ENCODE results near the gene PAM. TPM values are rescaled to one million over a fixed set of nuclear protein-coding genes. Genes with fewer than 3 reads are reported as not detected.

Gene PAM
- total RNA-seq, 2 experiments from 2014 or later = 92.8 to 103 TPM

- CTCF ChIA-PET = no interaction called here
- POLR2A ChIA-PET = no interaction called here
These were observed 80.6 kb downstream of the PAM start for GRCh38 chr5:102835717-102836116.

- ChIA-PET POLR2A (no interaction called here), CTCF (no interaction called here)
These were observed 85.9 kb downstream of the PAM start for GRCh38 chr5:102841021-102841420.

- ChIA-PET CTCF (no interaction called here), POLR2A (no interaction called here)
These were observed 88.9 kb downstream of the PAM start for GRCh38 chr5:102843997-102844396.

- ChIA-PET CTCF (no interaction called here), POLR2A (no interaction called here)
These were observed 89.9 kb downstream of the PAM start for GRCh38 chr5:102845041-102845440.

- CTCF ChIA-PET = interaction anchor here (0.7 kb wide), 1 partner anchor 15 kb away, joined by 3 read pairs; no protein-coding TSS in a partner anchor
- POLR2A ChIA-PET = no interaction called here
These were observed 95.4 kb downstream of the PAM start for GRCh38 chr5:102850503-102850902.

- POLR2A ChIA-PET = no interaction called here
These were observed 98.6 kb downstream of the PAM start for GRCh38 chr5:102853680-102854079.

GRCh38 chr5:102855681-102856388 lies 100.7 kb downstream of the PAM start:
- CTCF ChIA-PET = no interaction called here
- POLR2A ChIA-PET = interaction anchor here (1.5 kb wide), 1 partner anchor 10 kb away, joined by 3 read pairs; no protein-coding TSS in a partner anchor

More at GRCh38 chr5:102853680-102854079, 98.6 kb downstream of the PAM start:
- CTCF ChIA-PET = interaction anchor here (0.8 to 1.3 kb wide), 3 partner anchors 12 to 91 kb away, joined by 3 to 4 read pairs (median 3); no protein-coding TSS in a partner anchor

- POLR2A ChIA-PET = interaction anchor here (1.5 kb wide), 1 partner anchor 10 kb away, joined by 3 read pairs; no protein-coding TSS in a partner anchor
These were observed 101.3 kb downstream of the PAM start for GRCh38 chr5:102856389-102856777.

GRCh38 chr5:102857076-102857818 lies 102.1 kb downstream of the PAM start:
- ChIA-PET POLR2A (interaction anchor here (1.5 kb wide), 1 partner anchor 9 kb away, joined by 3 read pairs; no protein-coding TSS in a partner anchor), CTCF (interaction anchor here (0.9 kb wide), 1 partner anchor 77 kb away, joined by 3 read pairs; no protein-coding TSS in a partner anchor)

More at GRCh38 chr5:102856389-102856777, 101.3 kb downstream of the PAM start:
- CTCF ChIA-PET = no interaction called here

GRCh38 chr5:102858221-102858620 lies 103.1 kb downstream of the PAM start:
- ChIA-PET POLR2A (no interaction called here), CTCF (interaction anchor here (0.9 kb wide), 1 partner anchor 78 kb away, joined by 3 read pairs; no protein-coding TSS in a partner anchor)

- POLR2A ChIA-PET = no interaction called here
- CTCF ChIA-PET = no interaction called here
These were observed 103.7 kb downstream of the PAM start for GRCh38 chr5:102858808-102859207.

- CTCF ChIA-PET = no interaction called here
- POLR2A ChIA-PET = no interaction called here
These were observed 104.9 kb downstream of the PAM start for GRCh38 chr5:102860035-102860434.

- POLR2A ChIA-PET = no interaction called here
- CTCF ChIA-PET = no interaction called here
These were observed 108.0 kb downstream of the PAM start for GRCh38 chr5:102863058-102863457.

GRCh38 chr5:102863764-102864560 lies 108.9 kb downstream of the PAM start:
- CTCF ChIA-PET = no interaction called here
- POLR2A ChIA-PET = no interaction called here

- CTCF ChIA-PET = interaction anchor here (0.6 to 1.4 kb wide), 3 partner anchors 11 to 102 kb away, joined by 3 read pairs; no protein-coding TSS in a partner anchor
- POLR2A ChIA-PET = interaction anchor here (1.3 kb wide), 1 partner anchor 9 kb away, joined by 3 read pairs; no protein-coding TSS in a partner anchor
These were observed 110.0 kb downstream of the PAM start for GRCh38 chr5:102865171-102865509.

- ChIA-PET CTCF (interaction anchor here (0.6 to 1.4 kb wide), 3 partner anchors 12 to 102 kb away, joined by 3 read pairs; no protein-coding TSS in a partner anchor), POLR2A (interaction anchor here (0.5 to 1.3 kb wide), 2 partner anchors 9 to 16 kb away, joined by 3 read pairs; no protein-coding TSS in a partner anchor)
These were observed 110.6 kb downstream of the PAM start for GRCh38 chr5:102865510-102866236.

- CTCF ChIA-PET = interaction anchor here (1.4 kb wide), 1 partner anchor 12 kb away, joined by 3 read pairs; no protein-coding TSS in a partner anchor
- POLR2A ChIA-PET = interaction anchor here (1.3 kb wide), 1 partner anchor 10 kb away, joined by 3 read pairs; no protein-coding TSS in a partner anchor
These were observed 111.1 kb downstream of the PAM start for GRCh38 chr5:102866237-102866600.

- ChIA-PET CTCF (interaction anchor here (0.9 kb wide), 1 partner anchor 218 kb away, joined by 3 read pairs; no protein-coding TSS in a partner anchor), POLR2A (no interaction called here)
These were observed 113.0 kb downstream of the PAM start for GRCh38 chr5:102867992-102868662.
